A673 (cell line): ENCODE data around the gene DHCR24. TPM values are rescaled to one million over a fixed set of nuclear protein-coding genes. Genes with fewer than 3 reads are reported as not detected.

Source experiments
- BruUV-seq: library from RNA; stranded (reverse); fragments of 400-500 nt; replicated peaks from 2 replicates; lab custom pipeline; 2021; lab: Mats Ljungman, UMichigan
- CTCF ChIA-PET: fragments of 300-600 bp; sonication (Branson Sonifier 250); formaldehyde crosslinking; loops from one replicate; lab custom pipeline; 2022; ENCODE audit warnings: antibody characterized with exemption; lab: Charles Lee
- POLR2A ChIA-PET: fragments of 300-600 bp; sonication (Branson Sonifier 250); formaldehyde crosslinking; loops from one replicate; lab custom pipeline; 2022; ENCODE audit warnings: antibody characterized with exemption; ENCODE audit not compliant: low non-redundant PET; lab: Charles Lee
- DNase-seq: peaks from one replicate; pipeline ENCODE4 v3.0.0-alpha.2; 2015; ENCODE audit warnings: low spot score
- H3K27ac ChIP-seq: fragments of 200-600 bp; sonication (generic); 2 replicates; pipeline ENCODE4 v1.5.1; 2016; ENCODE audit warnings: mixed run types, low read depth, mild to moderate bottlenecking, mixed read lengths, antibody characterized with exemption, low read length; ENCODE audit not compliant: poor library complexity, severe bottlenecking
- H3K27me3 ChIP-seq: fragments of 200-600 bp; sonication (generic); replicated peaks from 2 replicates; pipeline ENCODE4 v1.6.1; 2017; ENCODE audit warnings: mixed run types, low read depth, mild to moderate bottlenecking, mixed read lengths, antibody characterized with exemption, low read length; ENCODE audit not compliant: insufficient read depth, poor library complexity
- H3K36me3 ChIP-seq: fragments of 200-600 bp; sonication (generic); 2 replicates; pipeline ENCODE4 v1.6.1; 2016; ENCODE audit warnings: mixed run types, mild to moderate bottlenecking, mixed read lengths, antibody characterized with exemption, low read length; ENCODE audit not compliant: insufficient read depth, poor library complexity, severe bottlenecking
- H3K4me1 ChIP-seq: fragments of 200-600 bp; sonication (generic); 2 replicates; pipeline ENCODE4 v1.6.1; 2017; ENCODE audit warnings: mixed run types, mild to moderate bottlenecking, mixed read lengths, antibody characterized with exemption, low read length; ENCODE audit not compliant: insufficient read depth, poor library complexity, severe bottlenecking
- H3K4me3 ChIP-seq: fragments of 200-600 bp; sonication (generic); 2 replicates; pipeline ENCODE4 v1.5.1; 2016; ENCODE audit warnings: low read depth, mixed run types, mild to moderate bottlenecking, mixed read lengths, low read length; ENCODE audit not compliant: poor library complexity, severe bottlenecking
- H3K9me3 ChIP-seq: fragments of 200-600 bp; sonication (generic); 2 replicates; pipeline ENCODE4 v1.6.1; 2016; ENCODE audit warnings: mixed run types, low read depth, mild to moderate bottlenecking, mixed read lengths, antibody characterized with exemption, low read length; ENCODE audit not compliant: poor library complexity, severe bottlenecking
- EZH2 ChIP-seq: fragments of 200-600 bp; sonication (generic); IDR thresholded peaks from 2 replicates; pipeline ENCODE4 v1.6.1; 2017; ENCODE audit warnings: borderline replicate concordance, low read depth, mild to moderate bottlenecking, mixed read lengths, antibody characterized with exemption, low read length; ENCODE audit not compliant: poor library complexity, severe bottlenecking
- intact Hi-C: fragments of 100-400 bp; cut with micrococcal nuclease; formaldehyde crosslinking; loops from one replicate; pipeline ENCODE4 v1.10.0; 2022; ENCODE audit not compliant: unreplicated experiment
- total RNA-seq: library from RNA; stranded (reverse); gene quantifications from 2 replicates; pipeline ENCODE4 v1.2.3, GENCODE V29; 2021
- TF ChIP-seq, protein P1 (sequence below): fragments of 300-800, 200-600 bp; sonication (generic); conservative IDR thresholded peaks from 2 replicates; pipeline ENCODE4 v1.5.1; 2017; ENCODE audit warnings: low read depth, mild to moderate bottlenecking, antibody characterized with exemption, low read length, moderate library complexity, mixed read lengths

The DHCR24 gene
- total RNA-seq, 1 experiment from 2014 or later: 273 TPM

DNA sequence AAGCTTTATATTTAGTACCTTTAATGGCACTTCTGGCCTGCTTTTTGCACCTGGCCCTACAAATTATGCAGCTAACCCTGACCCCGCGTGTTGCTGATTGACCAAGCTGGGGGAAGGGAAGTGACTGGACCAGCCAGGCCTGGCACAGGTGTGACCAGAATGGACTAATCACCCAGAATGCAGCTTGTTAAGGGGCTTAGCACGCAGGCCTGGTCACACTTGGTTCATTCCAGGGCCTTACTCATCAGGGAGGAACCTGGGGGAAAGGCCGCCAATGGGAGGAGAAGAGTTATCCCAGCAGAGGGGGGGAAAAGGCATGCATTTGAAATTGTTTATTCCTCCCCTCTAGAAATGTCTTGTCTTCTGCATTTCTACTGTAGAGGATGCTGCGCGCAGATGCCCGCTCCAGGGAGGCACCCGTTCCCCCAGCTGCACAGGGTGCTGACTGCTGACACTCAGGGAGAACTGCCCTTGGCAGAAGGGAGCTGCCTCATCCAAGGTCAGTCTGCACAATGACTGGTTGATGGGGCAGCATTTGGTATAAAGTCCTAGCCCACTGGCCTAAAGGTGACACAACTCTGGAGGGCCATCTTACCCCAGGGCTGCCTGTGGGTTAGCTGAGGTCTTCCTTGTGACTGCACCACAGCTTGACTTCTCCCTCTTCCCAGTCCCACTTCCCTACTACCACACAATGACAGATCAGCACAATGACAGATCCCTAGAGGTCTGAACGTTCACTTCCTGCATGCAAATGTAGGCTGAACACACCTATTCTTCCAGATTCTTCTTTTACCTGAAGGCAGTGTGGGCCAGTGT lies 29.0 kb downstream of the DHCR24 start:
- CTCF ChIA-PET: no interaction called here
- Histone ChIP-seq H3K4me3 (no peak overlapping the region), H3K36me3 (peaks cover 80% of the 10 kb centered on the region), H3K9me3 (no peaks in the 10 kb centered on the region), H3K27me3 (no peaks in the 10 kb centered on the region), H3K27ac (no peak overlapping the region), H3K4me1 (no peaks in the 10 kb centered on the region)
- no TSS peak for BruUV-seq
- POLR2A ChIA-PET: interaction anchor here (0.6 kb wide), 1 partner anchor 83 kb away, joined by 3 read pairs; no protein-coding TSS in a partner anchor
- no peak for TF ChIP-seq EZH2
- TF ChIP-seq, protein P1, sequence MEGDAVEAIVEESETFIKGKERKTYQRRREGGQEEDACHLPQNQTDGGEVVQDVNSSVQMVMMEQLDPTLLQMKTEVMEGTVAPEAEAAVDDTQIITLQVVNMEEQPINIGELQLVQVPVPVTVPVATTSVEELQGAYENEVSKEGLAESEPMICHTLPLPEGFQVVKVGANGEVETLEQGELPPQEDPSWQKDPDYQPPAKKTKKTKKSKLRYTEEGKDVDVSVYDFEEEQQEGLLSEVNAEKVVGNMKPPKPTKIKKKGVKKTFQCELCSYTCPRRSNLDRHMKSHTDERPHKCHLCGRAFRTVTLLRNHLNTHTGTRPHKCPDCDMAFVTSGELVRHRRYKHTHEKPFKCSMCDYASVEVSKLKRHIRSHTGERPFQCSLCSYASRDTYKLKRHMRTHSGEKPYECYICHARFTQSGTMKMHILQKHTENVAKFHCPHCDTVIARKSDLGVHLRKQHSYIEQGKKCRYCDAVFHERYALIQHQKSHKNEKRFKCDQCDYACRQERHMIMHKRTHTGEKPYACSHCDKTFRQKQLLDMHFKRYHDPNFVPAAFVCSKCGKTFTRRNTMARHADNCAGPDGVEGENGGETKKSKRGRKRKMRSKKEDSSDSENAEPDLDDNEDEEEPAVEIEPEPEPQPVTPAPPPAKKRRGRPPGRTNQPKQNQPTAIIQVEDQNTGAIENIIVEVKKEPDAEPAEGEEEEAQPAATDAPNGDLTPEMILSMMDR: no peak
- intact Hi-C loops: no loop called here
- DNase-seq: no peak

DNA sequence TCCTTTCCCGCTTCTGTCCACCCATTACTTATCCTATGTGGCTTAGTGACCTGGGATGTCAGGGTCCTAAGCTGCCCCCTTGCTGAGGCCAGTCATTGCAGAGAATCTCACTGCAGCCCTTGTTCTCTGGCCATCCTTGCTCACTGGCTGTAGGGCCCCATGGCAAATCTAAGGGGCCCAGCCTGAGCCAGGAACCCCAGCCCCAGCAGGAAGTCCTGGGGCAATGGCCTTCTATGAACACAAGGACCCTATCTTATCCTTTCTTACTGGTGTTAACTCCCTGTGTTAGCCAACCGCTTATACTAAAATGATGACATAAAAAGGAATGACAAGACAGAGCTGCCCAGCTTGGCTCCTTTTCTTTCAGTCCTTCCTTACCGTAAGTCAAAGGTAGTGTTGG lies 29.9 kb downstream of the DHCR24 start:
- H3K36me3 ChIP-seq: peaks cover 83% of the 10 kb centered on the region

DNA sequence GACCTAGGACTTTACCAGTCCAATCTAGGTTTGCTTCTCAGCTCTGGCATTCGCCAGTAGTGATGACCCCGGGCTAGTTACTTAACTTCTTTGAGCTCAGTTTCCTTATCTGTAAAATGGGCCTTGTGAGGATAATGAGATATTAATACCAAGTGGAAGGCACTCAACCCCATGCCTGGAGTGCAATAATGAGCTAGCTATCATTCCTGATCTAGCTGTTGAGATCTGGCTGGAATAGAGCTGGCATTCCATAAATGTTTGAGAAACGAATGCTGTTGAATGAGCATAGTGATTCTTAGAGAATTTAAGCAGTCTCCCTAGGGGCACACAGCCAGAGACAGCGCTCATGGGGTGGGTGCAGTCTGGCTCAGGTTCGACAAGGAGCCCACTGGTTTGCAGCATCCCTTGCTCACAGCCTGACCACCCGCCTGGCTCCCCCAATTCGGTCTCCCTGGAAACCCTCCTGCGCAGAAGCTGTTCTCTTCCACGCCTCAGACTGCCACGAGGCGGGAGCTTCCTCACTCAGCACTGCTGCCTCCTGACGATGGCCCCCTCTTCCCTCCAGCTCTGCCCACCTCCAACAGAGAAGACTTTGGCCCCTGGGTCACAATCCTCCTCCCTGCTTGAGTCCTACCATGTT lies 32.5 kb downstream of the DHCR24 start:
- no peak overlapping the region for H3K4me3 ChIP-seq
- POLR2A ChIA-PET: no interaction called here
- intact Hi-C loops: no loop called here
- no peaks in the 10 kb centered on the region for H3K9me3 ChIP-seq
- DNase-seq: no peak
- H3K36me3 ChIP-seq: peaks cover 86% of the 10 kb centered on the region
- H3K27ac ChIP-seq: no peak overlapping the region
- CTCF ChIA-PET: no interaction called here
- H3K4me1 ChIP-seq: no peaks in the 10 kb centered on the region
- TF ChIP-seq, protein P1: no peak
- no peak for TF ChIP-seq EZH2
- BruUV-seq: no TSS peak
- no peaks in the 10 kb centered on the region for H3K27me3 ChIP-seq

More for the DNA sequence above, 29.9 kb downstream of the DHCR24 start:
- ChIA-PET POLR2A (interaction anchor here (0.6 kb wide), 1 partner anchor 22 kb away, joined by 9 read pairs; no protein-coding TSS in a partner anchor), CTCF (no interaction called here)
- Histone ChIP-seq H3K9me3 (no peaks in the 10 kb centered on the region), H3K4me3 (no peak overlapping the region), H3K27me3 (no peaks in the 10 kb centered on the region), H3K27ac (no peak overlapping the region), H3K4me1 (no peaks in the 10 kb centered on the region)
- no peak for TF ChIP-seq EZH2
- TF ChIP-seq, protein P1: no peak
- intact Hi-C loops: no loop called here
- no TSS peak for BruUV-seq
- DNase-seq: no peak
